K562 (cell line): ENCODE results near the gene TRIM24. TPM values are rescaled to one million over a fixed set of nuclear protein-coding genes. Genes with fewer than 3 reads are reported as not detected.
"Not testable (repeated sequence)": the region's sequence is repeated elsewhere in the genome, so short reads cannot be mapped to it uniquely, and the experiment has no call there.

ENCODE experiments used
- ATAC-seq: fragments of 200-7000 bp; cut with Tn5 transposase; 3 replicates; pipeline ENCODE4 v1.9.1; 2020; ENCODE audit warnings: moderate library complexity
- BruUV-seq: library from RNA; stranded (reverse); fragments of 400-500 nt; replicated peaks from 2 replicates; lab custom pipeline; 2021; lab: Mats Ljungman, UMichigan
- CTCF ChIA-PET: fragments of 300-600 bp; formaldehyde crosslinking; extraction: SDS; loops from one replicate; lab custom pipeline; 2021; ENCODE audit warnings: low intra/inter-chr PET ratio; lab: Yijun Ruan, JAX
- POLR2A ChIA-PET: fragments of 300-600, 350-650 bp; sonication (Branson Sonifier 250); formaldehyde crosslinking; extraction: SDS; loops from one replicate; lab custom pipeline; 2021; ENCODE audit warnings: antibody characterized with exemption, inconsistent platforms; lab: Yijun Ruan, JAX
- DNase-seq, 4 experiments: peaks; one replicate each; pipeline versions ENCODE4 v3.0.0 to v3.0.0-alpha.2; 2011 to 2018; ENCODE audit warnings: low spot score in 3 of 4, mixed read lengths in 3 of 4; ENCODE audit errors: extremely low read depth in 1 of 4
- FAIRE-seq: peaks from 2 replicates; lab custom pipeline; 2011; peaks lifted over from hg19 to GRCh38; lab: Jason Lieb, UNC
- H2AFZ ChIP-seq: 2 replicates; pipeline ENCODE4 v1.6.0; 2011; ENCODE audit warnings: low read depth, low read length, control low read depth, inconsistent platforms
- H3K27ac ChIP-seq: fragments of 200-600 bp; 3 replicates; pipeline ENCODE4 v1.8.0; 2011; ENCODE audit warnings: low read depth, mild to moderate bottlenecking, control low read depth, inconsistent platforms, low read length, moderate library complexity, mixed read lengths; ENCODE audit errors: extremely low read depth
- H3K27me3 ChIP-seq, 2 experiments: fragments of 300-600 bp in 1 of 2; 2 replicates in 1 of 2; 3 replicates in 1 of 2; pipeline versions ENCODE4 v1.6.0 to v1.8.0; 2011; ENCODE audit warnings: inconsistent platforms in 2 of 2, low read length in 2 of 2, mild to moderate bottlenecking in 1 of 2, mixed read lengths in 1 of 2, moderate library complexity in 1 of 2; ENCODE audit not compliant: control insufficient read depth in 2 of 2, insufficient read depth in 2 of 2
- H3K36me3 ChIP-seq: fragments of 300-600 bp; 3 replicates; pipeline ENCODE4 v1.8.0; 2011; ENCODE audit warnings: mild to moderate bottlenecking, low read length, inconsistent platforms; ENCODE audit not compliant: control insufficient read depth, insufficient read depth
- H3K4me1 ChIP-seq, 2 experiments: fragments of 200-600 bp in 1 of 2; replicated peaks in 1 of 2; 2 replicates in 1 of 2; 3 replicates in 1 of 2; pipeline versions ENCODE4 v1.5.1 to v1.8.0; 2011; ENCODE audit warnings: inconsistent platforms in 2 of 2, low read length in 2 of 2, mild to moderate bottlenecking in 1 of 2, mixed read lengths in 1 of 2, moderate library complexity in 1 of 2; ENCODE audit not compliant: control insufficient read depth in 2 of 2, insufficient read depth in 2 of 2
- H3K4me2 ChIP-seq: 2 replicates; pipeline ENCODE4 v1.6.1; 2011; ENCODE audit warnings: low read length, control low read depth, inconsistent platforms, mixed read lengths; ENCODE audit not compliant: insufficient read depth
- H3K4me3 ChIP-seq: fragments of 200-600 bp; sonication (generic), shearing (Covaris generic); 2 replicates; pipeline ENCODE4 v1.5.1; 2016; ENCODE audit warnings: control low read depth, inconsistent platforms
- H3K79me2 ChIP-seq: fragments of 200-600 bp; 3 replicates; pipeline ENCODE4 v1.8.0; 2011; ENCODE audit warnings: low read length, inconsistent platforms; ENCODE audit not compliant: control insufficient read depth, insufficient read depth
- H3K9ac ChIP-seq, 2 experiments: 2 replicates each; pipeline versions ENCODE4 v1.6.0 to v1.6.1; 2011; ENCODE audit warnings: low read depth in 2 of 2, low read length in 2 of 2, control low read depth in 1 of 2, inconsistent platforms in 1 of 2, mild to moderate bottlenecking in 1 of 2, mixed read lengths in 1 of 2; ENCODE audit not compliant: insufficient read depth in 1 of 2
- H3K9me1 ChIP-seq: one replicate; pipeline ENCODE4 v1.6.0; 2011; ENCODE audit warnings: inconsistent platforms, mild to moderate bottlenecking, low read length, moderate library complexity; ENCODE audit not compliant: control insufficient read depth, insufficient read depth
- H3K9me3 ChIP-seq: replicated peaks from 2 replicates; pipeline ENCODE4 v1.5.1; 2011; ENCODE audit warnings: low read depth, low read length, inconsistent platforms; ENCODE audit not compliant: control insufficient read depth, insufficient read depth
- H4K20me1 ChIP-seq: replicated peaks from 2 replicates; pipeline ENCODE4 v1.6.1; 2011; ENCODE audit warnings: low read length, inconsistent platforms, mixed read lengths; ENCODE audit not compliant: control insufficient read depth, insufficient read depth
- C11orf30 ChIP-seq: fragments of 450-650 bp; IDR thresholded peaks from 2 replicates; pipeline ENCODE4 v1.6.1; 2016; ENCODE audit warnings: low read depth, mild to moderate bottlenecking
- CHAMP1 ChIP-seq: fragments of 450-650 bp; IDR thresholded peaks from 2 replicates; pipeline ENCODE4 v1.6.1; 2016; ENCODE audit warnings: mild to moderate bottlenecking
- GTF3C2 ChIP-seq: IDR thresholded peaks from 3 replicates; pipeline ENCODE4 v1.6.1; 2011; ENCODE audit warnings: borderline replicate concordance, mild to moderate bottlenecking, moderate library complexity; ENCODE audit not compliant: insufficient read length; ENCODE audit errors: extremely low read depth
- HDAC1 ChIP-seq, 2 experiments: fragments of 450-650 bp; IDR thresholded peaks; 2 replicates each; pipeline ENCODE4 v1.6.1; 2016 to 2017; ENCODE audit warnings: inconsistent platforms in 1 of 2, mild to moderate bottlenecking in 1 of 2, moderate library complexity in 1 of 2
- IRF2 ChIP-seq: sonication (generic); formaldehyde crosslinking; IDR thresholded peaks from 2 replicates; pipeline ENCODE4 v1.8.1; 2022; ENCODE audit warnings: mild to moderate bottlenecking, missing genetic modification reagents
- TBP ChIP-seq: optimal IDR thresholded peaks from 2 replicates; pipeline ENCODE3; 2011; ENCODE audit warnings: low read depth, low read length, improper control_type of control experiment
- ZNF512 ChIP-seq: IDR thresholded peaks from 2 replicates; pipeline ENCODE4 v1.6.1; 2016; ENCODE audit warnings: missing genetic modification characterization, missing compliant biosample characterization
- WGBS: fragments of 100-300 bp; shearing (Covaris generic); methylation state at CpG from one replicate; pipeline ENCODE4 v1.1.6; 2016; ENCODE audit warnings: low coverage, mixed read lengths; ENCODE audit not compliant: insufficient coverage; ENCODE audit errors: missing lambda C conversion rate; 5-methylcytosine and 5-hydroxymethylcytosine counted together
- in situ Hi-C: fragments of 300-500 bp; cut with MboI; formaldehyde crosslinking; loops from 4 replicates; pipeline ENCODE4 v1.15.0; 2018; ENCODE audit warnings: inconsistent platforms, mixed read lengths
- intact Hi-C: fragments of 100-400 bp; cut with micrococcal nuclease; formaldehyde crosslinking; loops from 2 replicates; pipeline ENCODE4 v1.14.2; 2022
- polyA plus RNA-seq, 8 experiments: library from polyadenylated mRNA; depleted of rRNA in 4 of 8; stranded (reverse) in 5 of 8; unstranded in 3 of 8; fragments of >200 nt; fragmentation: Nextera tagmentation in 2 of 8; fragmentation: Illumina TruSeq in 1 of 8; extraction: Ambion mirVana in 2 of 8; extraction: Trizol in 1 of 8; gene quantifications; 2 replicates each; pipeline versions ENCODE4 v1.2.1 to v1.2.3, GENCODE V29; 2011 to 2014; ENCODE audit warnings: inconsistent platforms in 1 of 8, missing spikeins in 1 of 8
- total RNA-seq, 7 experiments: library from RNA; depleted of rRNA in 6 of 7; stranded (reverse); fragments of >200 nt in 6 of 7; fragmentation: Illumina TruSeq in 2 of 7; extraction: Trizol in 2 of 7; gene quantifications; 2 replicates each; pipeline versions ENCODE4 v1.2.1 to v1.2.3, GENCODE V29; 2011 to 2021; ENCODE audit warnings: low replicate concordance in 1 of 7

Gene TRIM24
- total and polyA plus RNA-seq, 9 of the 15 experiments (the other 6 are each of a cell fraction or from before 2014, with no cell fraction given), result 13.4 to 74.0 (median 41.7) TPM

GRCh38 chr7:138460649-138461607 is 869 bp downstream of the TRIM24 start (continued):
- TF ChIP-seq GTF3C2, result no peak
- TF ChIP-seq TBP, result peak; percentile 41
- 0 out of 2 replicates have a peak, but pooled peaks have one; percentile 69 for TF ChIP-seq IRF2 (CRISPR knock-in tag)
- no peak for TF ChIP-seq C11orf30

- H3K4me3 ChIP-seq, FAIRE-seq, H3K9me3 ChIP-seq, BruUV-seq, CTCF ChIA-PET, H3K9ac ChIP-seq, DNase-seq, H4K20me1 ChIP-seq, ATAC-seq, H3K27me3 ChIP-seq, H3K9me1 ChIP-seq, H2AFZ ChIP-seq, H3K27ac ChIP-seq, in situ Hi-C loops: not testable (repeated sequence)
- H3K79me2 ChIP-seq, result peaks cover 79% of the 10 kb centered on the region
- peaks cover 2 to 31% of the 10 kb centered on the region in 2 experiments; a peak in 3 of 5 replicates for H3K4me1 ChIP-seq
- intact Hi-C loops, result loop anchor here (5.0 kb wide), 1 partner anchor 206 kb away; no protein-coding TSS in a partner anchor
- peak overlapping the region; percentile 21; the same call in 1 of the 2 replicates for H3K4me2 ChIP-seq
- 94% methylated on average over 6 of the region's 6 CpGs for WGBS
- H3K36me3 ChIP-seq, result peaks cover 17% of the 10 kb centered on the region; the same call in 2 of the 3 replicates
- POLR2A ChIA-PET, result interaction anchor here (0.7 to 4.6 kb wide), 4 partner anchors 7 to 17 kb away, joined by 3 to 30 read pairs (median 8); no protein-coding TSS in a partner anchor
- TF ChIP-seq CHAMP1, result 0 out of 2 replicates have a peak, but pooled peaks have one; percentile 41
- TF ChIP-seq HDAC1 (IDR thresholded peaks at IDR 0.05), result 0 out of 4 replicates have a peak, but pooled peaks of 1 of the 2 experiments have one; percentile 37
- TF ChIP-seq ZNF512, result 0 out of 2 replicates have a peak, but pooled peaks have one; percentile 7
Observed at GRCh38 chr7:138463291-138463618, 3.2 kb downstream of the TRIM24 start.
